Endothelial cell of hepatic sinusoid (primary cell): ENCODE data around the gene PCSK2.

ENCODE experiments used
- in situ Hi-C: cut with HindIII; loops from 2 replicates; pipeline ENCODE4 v1.10.0; 2017; ENCODE audit warnings: low sequenced_read_pairs

Gene PCSK2

DNA sequence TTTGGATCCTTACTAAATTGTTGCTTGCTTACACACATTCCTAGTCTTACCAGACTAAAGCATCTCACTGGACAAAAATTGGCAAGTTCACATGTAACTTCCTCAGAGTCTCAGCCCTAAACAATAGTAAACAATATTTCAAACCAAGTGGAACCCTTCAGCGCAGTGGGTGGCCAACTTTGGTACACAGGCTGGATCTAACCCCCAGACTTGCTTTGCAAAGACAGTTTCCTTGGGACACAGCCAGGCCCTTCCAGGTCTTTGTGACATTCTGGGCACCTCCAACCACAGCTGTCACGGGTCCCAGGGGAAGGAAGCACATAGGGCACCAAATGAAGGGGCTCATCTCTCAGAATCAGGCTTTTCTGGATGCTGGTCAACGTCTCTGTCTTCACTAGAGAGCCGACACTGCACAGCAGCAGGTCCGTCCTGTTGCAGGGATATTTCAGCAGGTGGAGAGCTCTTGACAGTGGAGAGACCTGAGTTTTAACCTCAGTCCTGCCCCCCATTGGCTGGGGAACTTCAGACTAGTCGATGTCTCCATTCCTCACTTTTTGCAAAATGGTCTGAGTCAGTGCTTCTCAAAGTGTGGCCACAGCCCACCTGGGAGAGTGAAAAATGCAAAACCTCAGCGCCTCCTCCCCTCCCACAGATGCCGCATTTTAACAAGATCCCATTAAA, 212.9 kb downstream of the PCSK2 start:
- in situ Hi-C loops: no loop called here

DNA sequence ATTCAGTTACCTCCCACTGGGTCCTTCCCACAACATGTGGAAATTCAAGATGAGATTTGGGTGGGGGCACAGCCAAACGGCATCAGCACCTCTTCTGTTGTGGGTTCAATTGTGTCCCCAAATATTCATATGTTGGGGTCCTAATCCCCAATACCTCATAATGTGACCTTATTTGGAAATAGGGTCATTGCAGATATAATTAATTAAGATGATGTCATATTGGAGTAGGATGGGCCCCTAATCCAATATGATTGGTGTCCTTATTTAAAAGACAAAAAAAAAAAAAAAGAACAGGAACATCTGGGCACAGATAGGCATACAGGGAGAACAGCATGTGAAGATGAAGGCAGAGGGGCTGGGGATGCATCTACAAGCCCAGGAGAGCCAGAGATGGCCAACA, 214.9 kb downstream of the PCSK2 start:
- in situ Hi-C loops: no loop called here

DNA sequence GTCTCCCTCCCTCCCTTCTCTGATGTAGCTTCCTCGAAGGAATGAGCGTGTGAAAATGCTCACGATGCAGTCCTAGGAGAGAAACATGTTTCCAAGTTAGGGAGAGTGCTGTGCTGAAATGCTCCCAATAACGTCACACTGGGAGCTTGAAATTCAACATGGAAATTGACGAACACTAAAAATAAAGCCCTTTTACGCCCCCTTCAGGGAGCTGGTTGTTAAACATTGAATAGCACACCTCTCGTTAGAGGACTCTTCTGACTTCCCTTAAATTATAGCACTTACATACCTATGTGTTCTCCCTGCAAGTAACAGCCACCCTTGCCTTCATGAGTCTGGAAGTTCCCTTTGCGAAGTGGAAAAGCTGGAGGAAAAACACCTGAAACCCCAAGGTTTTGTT, 215.7 kb downstream of the PCSK2 start:
- in situ Hi-C loops: no loop called here

DNA sequence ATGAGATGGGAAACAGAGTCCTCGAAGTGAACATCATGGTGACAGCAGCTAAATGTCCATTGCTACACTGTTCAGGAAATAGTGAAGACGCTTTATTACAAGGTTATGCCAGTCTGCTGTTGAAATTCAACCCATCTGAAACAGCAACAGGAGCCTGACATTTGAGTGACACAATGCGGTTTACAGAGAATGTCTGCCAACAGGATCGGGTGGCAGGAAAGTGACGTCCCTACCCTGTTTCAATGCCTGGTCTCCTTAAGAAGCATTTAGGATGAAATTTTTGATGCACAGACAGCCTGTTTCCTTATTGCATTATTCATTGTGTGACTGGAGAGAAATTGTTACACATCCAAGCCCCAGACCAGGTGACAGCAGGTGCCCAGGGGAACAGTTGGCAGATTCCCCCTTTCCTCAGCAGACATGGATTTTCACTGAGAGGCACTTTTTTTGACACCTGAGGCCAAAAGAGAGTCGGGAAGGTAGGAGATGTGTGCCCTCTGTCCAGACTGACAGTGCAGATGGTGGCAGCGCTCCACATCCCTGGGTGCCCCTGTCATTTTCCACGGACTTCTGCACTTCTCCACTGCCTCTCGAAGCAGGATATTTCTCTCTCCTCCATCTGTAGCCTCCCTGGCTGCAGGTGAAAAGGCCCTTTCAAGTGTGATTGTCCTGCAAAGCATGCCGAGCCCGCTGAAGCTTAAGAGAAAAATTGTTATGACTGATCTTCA, 216.5 kb downstream of the PCSK2 start:
- in situ Hi-C loops: no loop called here

DNA sequence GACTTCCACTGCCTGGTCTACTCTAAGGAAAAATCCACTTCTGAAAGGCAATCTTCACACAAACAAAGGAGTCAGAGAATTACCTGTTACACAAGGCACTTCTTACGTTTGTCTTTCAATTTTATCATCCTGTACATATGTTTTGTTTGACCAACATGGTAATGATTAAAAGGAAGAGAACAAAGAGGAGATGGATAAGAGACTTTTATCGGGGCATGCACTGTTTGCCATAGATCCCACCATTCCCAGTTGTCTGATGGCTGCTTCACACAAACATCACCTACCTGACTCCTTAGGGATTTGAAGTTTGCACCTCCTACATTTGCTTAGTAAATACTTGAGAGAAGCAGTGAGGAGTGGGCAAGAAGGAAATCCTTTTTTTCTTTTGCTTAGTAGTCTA, 217.3 kb downstream of the PCSK2 start:
- in situ Hi-C loops: no loop called here

DNA sequence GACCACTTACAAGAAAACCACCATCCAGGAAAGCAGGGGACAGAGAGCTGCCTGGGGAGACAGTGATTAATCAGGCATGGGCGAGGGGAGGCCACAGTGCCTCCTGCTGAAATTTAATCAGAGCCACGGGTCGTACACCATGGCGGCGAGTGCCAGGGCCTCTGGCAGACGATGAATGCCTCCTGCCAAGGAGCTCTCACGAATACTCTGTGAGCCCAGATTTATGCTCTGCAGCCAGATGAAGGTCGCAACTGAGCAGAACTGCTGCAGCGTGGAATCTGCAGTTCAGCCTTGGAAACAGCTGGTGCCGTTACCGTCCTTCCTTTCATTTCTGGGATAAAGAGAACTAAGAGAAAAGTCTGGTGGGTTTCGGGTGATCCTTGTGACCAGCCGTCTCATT, 218.7 kb downstream of the PCSK2 start:
- in situ Hi-C loops: no loop called here

DNA sequence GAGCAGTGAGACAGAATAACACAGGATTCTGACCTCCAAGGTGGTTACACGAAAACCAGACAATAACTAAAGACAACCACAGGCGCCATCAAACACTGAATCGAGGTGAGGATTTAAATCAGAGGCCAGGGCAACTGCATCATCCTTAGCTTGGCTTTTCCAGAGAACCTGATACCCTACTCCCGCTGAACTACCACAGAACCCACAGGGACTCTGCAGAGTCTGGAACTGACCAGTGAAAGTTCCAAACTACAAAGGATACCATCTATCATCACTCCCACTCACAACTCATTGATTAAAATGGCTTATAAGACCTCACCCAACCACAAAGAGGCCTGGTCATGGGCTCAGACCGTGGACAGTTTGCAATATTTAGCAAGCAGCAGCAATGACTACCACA, 219.3 kb downstream of the PCSK2 start:
- in situ Hi-C loops: no loop called here

DNA sequence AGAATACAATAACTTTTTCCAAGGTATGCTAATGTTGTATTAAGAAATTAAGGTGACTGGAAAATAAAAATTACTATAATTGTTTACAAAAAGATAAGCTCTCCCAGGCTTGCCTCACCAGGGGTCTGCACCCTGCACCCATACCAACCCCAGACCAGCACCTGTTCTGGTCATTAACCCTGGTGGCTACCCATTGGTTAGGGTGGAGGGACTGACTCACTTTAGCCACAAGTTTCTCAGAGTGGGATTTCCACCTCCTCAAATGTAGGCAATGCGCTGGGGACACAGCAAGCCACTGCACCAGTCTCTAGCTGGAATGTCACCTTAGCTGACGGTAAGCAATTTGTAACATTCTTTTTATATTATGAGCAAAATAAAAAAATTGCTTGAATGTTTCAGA, 221.2 kb downstream of the PCSK2 start:
- in situ Hi-C loops: no loop called here

DNA sequence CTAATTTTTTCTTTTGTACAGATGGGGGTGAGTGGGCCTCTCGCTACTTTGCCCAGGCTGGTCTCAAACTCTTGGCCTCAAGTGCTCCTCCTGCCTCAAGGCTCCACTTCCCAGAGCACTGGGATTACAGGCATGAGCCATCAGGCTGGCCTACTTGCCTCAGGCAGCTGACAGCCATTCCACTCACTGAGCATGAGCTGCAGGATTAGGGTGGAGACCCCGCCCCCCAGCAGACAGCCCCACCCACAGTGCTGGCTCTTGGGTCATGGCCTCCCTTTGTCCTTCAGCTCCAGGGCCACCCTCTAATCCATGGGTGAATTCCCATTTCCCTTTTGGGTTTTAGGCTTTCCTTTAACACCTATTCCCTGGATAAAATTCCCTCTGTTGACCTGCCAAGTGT, 222.2 kb downstream of the PCSK2 start:
- in situ Hi-C loops: no loop called here

DNA sequence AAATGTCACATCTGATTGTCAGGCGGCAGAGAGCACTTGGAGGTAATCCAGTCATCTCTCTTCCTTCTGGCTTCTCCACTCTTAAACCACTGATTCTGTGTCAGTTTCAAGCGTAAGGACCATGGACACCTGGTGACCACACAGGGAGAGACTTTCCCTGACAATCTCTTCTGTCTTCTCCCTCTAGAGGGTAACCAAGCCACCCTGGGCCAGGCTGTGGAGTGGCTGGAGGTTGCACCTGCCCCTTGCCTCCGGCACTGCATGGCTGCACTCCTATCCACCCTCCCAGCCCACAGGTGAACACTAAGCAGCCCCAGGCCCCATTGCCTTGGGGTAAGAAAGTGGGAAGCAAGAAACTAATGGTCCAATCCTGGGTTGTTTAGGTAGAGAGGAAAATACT, 225.6 kb downstream of the PCSK2 start:
- in situ Hi-C loops: no loop called here

DNA sequence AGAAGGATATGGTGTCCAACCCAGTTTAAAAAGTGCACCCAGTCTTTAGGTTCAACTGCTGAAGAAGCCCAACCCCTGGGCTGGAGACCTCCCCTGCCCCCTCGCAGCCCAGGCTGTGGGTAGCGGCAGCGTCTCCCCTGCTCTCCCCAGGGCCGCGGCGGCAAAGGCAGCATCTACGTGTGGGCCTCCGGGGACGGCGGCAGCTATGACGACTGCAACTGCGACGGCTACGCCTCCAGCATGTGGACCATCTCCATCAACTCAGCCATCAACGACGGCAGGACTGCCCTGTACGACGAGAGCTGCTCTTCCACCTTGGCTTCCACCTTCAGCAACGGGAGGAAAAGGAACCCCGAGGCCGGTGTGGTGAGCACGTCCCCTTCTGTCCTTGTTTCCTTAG, 226.8 kb downstream of the PCSK2 start:
- in situ Hi-C loops: no loop called here

DNA sequence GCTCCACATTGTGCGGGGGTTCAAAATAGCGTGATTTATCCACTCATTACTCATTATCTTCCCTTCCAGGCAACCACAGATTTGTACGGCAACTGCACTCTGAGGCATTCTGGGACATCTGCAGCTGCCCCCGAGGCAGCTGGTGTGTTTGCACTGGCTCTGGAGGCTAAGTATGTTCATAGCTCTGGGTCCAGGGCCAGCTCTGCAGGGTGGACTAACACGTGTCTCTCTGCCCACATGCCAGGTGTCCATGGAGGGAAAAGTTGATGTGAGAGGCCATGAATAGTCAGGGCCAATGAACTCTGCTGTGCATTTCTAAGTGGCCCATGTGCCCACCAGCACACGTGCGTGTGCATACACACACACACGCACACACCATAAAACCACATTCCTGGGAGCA, 229.4 kb downstream of the PCSK2 start:
- in situ Hi-C loops: no loop called here

DNA sequence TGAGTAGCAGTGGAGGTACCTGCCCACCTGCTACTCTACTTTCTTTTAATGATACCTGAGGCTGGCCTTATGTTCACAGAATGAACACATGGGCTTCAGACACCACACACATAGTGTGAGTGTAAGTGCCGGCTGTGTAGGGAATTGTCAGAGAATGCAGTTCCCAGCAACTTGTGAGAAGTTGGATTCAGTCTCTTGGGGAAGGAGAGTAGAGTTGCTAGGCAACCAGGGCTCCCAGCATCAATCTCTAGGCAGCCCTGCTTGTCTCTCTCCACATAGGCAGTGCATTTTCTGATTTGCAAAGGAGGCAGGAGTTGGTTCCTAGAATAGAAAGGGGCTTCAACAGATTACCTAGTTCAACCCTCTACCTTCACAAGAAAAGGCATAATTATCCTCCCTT, 230.2 kb downstream of the PCSK2 start:
- in situ Hi-C loops: no loop called here

DNA sequence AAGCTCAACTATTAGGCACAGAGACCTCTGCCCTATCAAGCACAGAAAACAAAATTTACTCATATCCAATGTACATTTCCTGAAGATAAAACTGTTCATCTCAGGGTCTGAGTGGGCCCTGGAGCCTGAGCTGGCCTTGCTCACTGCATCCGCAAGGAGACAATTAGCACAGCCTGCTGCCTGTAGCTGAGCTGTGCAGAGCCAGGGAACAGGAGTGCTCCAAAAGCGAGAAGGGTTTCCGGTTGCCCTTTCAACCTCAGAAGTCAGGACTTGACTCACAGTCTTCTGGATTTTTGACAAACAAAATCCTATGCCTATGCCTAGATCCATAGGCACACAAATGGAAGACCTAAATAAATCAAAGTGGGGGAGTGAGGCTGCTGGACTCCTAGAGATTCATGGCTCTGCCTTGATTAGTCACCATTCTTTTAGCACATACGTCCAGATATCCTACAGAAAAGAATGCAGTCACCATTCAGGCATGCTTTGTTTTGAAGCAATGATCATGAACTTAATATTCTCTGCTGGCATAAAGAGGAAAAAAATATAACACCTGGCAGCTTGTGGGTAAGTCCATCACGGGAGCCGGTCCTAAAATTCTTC, 230.8 kb downstream of the PCSK2 start:
- in situ Hi-C loops: no loop called here

DNA sequence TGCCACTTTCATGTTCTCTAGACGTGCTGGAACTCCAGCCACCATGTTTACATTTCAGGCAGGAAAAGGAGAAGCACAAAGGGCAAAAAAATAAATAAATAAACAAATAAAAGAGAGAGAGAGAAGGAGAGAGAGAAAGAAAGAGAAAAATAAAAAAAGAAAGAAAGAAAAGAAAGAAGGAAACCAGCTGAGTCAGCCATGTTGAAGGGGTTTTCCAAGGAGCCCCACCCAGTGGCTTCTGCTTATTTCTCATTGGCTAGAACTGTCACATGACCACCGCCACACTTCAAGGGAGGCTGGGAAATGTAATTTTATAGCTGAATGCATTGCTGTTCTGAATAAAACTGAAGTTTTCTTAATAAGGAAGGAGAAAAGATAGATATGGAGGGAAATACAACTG, 233.3 kb downstream of the PCSK2 start:
- in situ Hi-C loops: no loop called here

DNA sequence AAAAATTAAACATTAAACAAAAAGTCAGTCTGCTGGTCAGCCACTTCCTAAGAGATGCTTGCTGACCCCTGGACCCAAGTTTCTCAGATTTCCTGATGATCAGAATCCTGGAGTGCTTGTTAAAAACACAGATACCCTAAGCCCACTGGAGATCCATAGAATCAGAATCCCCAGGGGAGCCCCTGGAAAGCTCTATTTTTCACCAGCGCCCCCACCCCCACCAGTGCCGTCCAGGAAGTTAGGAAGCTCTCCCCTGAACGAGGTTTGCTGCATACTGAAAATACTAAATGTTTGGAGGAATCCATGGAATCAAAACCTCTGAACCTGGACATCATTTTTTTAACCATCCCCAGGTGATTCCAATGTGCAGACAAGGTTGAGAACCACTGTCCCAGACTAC, 235.1 kb downstream of the PCSK2 start:
- in situ Hi-C loops: no loop called here

DNA sequence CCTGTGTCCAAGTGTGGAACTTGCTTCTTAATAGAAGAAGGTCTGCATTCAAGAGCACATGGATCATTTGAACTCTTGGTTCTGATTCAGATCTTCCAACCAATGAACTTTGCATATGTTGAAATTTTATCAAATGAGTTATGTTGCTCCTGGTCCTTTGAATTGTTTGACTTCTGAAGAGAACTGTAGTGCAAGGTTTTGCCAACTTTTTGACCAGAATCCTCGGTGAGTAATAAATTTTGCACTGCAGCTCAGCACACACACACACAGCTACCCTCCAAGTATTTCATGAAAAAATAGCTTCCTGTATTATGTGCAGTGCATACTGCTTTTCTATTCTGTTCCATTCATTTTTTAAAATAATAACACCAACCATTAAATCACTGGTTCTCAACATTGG, 236.9 kb downstream of the PCSK2 start:
- in situ Hi-C loops: no loop called here

DNA sequence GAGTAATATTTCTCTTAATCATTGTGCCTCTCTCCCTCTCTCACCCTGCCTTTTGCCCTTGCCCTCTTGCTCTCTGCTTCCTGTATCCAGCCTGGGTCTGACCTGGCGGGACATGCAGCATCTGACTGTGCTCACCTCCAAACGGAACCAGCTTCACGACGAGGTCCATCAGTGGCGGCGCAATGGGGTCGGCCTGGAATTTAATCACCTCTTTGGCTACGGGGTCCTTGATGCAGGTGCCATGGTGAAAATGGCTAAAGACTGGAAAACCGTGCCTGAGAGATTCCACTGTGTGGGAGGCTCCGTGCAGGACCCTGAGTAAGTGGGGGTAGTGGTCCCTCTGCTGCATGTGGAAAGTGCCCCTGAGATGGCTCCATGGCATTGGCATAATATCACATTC, 238.4 kb downstream of the PCSK2 start:
- in situ Hi-C loops: no loop called here

DNA sequence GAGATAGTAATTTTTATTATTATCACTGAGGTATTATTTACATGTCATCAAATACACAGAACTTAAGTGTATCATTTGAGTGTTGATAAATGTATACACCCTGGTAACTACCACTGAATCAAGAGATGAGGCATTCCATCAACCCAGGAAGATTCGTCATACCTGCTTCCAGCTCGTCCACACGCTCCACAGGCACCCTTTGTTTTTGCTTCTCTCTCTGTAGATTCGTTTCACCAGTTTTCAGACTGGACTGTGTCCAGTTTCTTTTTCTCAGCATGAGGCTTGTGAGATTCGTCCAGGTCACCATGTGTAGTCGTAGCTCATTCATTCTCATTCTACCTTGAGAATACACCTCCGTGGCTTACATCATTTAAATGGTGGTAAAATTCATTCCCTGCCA, 239.8 kb downstream of the PCSK2 start:
- in situ Hi-C loops: no loop called here

DNA sequence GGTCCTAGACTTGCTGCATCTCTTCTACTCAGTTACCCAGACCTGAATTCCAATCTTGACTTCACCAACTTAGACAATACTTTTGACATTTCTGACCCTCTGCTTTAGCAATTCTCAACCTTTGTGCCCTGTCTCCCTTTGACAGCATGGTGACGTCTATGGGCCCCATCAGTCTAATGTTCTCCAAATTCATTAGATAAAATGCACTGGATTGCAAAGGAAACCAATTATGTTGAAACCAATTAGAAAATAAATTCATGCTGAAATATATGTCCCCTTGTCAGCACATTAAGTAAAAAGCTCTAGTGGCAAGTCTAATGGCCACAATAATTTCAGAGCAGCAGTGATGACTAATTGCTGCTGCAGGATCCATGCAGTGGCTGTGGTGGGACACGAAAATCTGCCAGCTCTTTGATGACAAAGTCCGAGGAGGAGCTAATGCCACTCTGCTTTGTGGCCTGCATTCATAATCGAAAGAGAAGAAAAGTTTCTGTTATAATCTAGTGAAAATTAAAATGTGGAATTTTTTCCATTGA, 240.3 kb downstream of the PCSK2 start:
- in situ Hi-C loops: no loop called here

DNA sequence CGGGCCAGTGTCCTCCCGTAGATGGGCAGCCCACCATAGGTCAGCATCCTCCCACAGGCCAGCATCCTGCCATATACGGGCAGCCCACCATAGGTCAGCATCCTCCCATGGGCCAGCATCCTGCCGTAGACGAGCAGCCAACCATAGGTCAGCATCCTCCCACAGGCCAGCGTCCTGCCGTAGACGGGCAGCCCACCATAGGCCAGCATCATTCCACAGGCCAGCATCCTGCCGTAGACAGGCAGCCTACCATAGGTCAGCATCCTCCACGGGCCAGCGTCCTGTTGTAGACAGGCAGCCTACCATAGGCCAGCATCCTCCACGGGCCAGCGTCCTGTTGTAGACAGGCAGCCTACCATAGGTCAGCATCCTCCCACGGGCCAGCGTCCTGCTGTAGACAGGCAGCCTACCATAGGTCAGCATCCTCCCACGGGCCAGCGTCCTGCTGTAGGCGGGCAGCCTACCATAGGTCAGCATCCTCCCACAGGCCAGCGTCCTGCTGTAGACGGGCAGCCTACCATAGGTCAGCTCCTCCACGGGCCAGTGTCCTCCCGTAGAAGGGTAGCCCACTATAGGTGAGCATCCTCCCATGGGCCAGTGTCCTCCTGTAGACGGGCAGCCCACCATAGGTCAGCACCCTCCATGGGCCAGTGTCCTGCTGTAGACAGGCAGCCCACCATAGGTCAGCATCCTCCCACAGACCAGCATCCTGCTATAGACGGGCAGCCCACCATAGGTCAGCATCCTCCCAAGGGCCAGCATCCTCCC, 241.4 kb downstream of the PCSK2 start:
- in situ Hi-C loops: no loop called here
